Central memory CD8-positive, alpha-beta T cell (primary cell): ENCODE measurements around the gene MAPK14.
"Not testable (repeated sequence)": the region's sequence is repeated elsewhere in the genome, so short reads cannot be mapped to it uniquely, and the experiment has no call there.

ENCODE experiments used
- ATAC-seq: fragments of 150-1000 bp; cut with Tn5 transposase; replicated peaks from 2 replicates; pipeline ENCODE4 v1.10.0; 2022; ENCODE audit warnings: mild to moderate bottlenecking, moderate FRiP score, moderate number of reproducible peaks; ENCODE audit not compliant: poor library complexity, severe bottlenecking; ENCODE audit errors: extremely low read depth
- DNase-seq, 2 donors: peaks; one replicate each; pipeline ENCODE4 v3.0.0; 2021; ENCODE audit warnings: low spot score in 2 of 2
- H3K27ac Mint-ChIP-seq: one replicate; pipeline ENCODE4 v1.8.0; 2022; ENCODE audit warnings: low read depth, mild to moderate bottlenecking, moderate library complexity, mixed read lengths
- H3K27me3 Mint-ChIP-seq: one replicate; pipeline ENCODE4 v1.8.0; 2022; ENCODE audit warnings: mixed read lengths
- H3K36me3 Mint-ChIP-seq: one replicate; pipeline ENCODE4 v1.8.0; 2022; ENCODE audit warnings: mild to moderate bottlenecking, moderate library complexity, mixed read lengths; ENCODE audit not compliant: insufficient read depth
- H3K4me1 Mint-ChIP-seq: one replicate; pipeline ENCODE4 v1.8.0; 2022; ENCODE audit warnings: mixed read lengths
- H3K4me3 Mint-ChIP-seq: one replicate; pipeline ENCODE4 v1.8.0; 2022; ENCODE audit warnings: mild to moderate bottlenecking, moderate library complexity, mixed read lengths
- H3K9me3 Mint-ChIP-seq: one replicate; pipeline ENCODE4 v1.8.0; 2022; ENCODE audit warnings: mixed read lengths

MAPK14 gene

GRCh38 chr6:36076178-36077063 lies 48.8 kb downstream of the MAPK14 start:
- DNase-seq (no peak), ATAC-seq (no peak)
- Mint-ChIP-seq H3K36me3 (peaks cover 32% of the 10 kb centered on the region), H3K4me3 (no peak overlapping the region), H3K4me1 (peaks cover 34% of the 10 kb centered on the region), H3K27me3 (no peaks in the 10 kb centered on the region), H3K9me3 (no peaks in the 10 kb centered on the region), H3K27ac (no peak overlapping the region)

GRCh38 chr6:36078159-36078558 lies 50.6 kb downstream of the MAPK14 start:
- H3K9me3 Mint-ChIP-seq = no peaks in the 10 kb centered on the region
- no peaks in the 10 kb centered on the region for H3K27me3 Mint-ChIP-seq
- no peak for ATAC-seq
- no peak for DNase-seq
- peaks cover 27% of the 10 kb centered on the region for H3K4me1 Mint-ChIP-seq
- no peak overlapping the region for H3K27ac Mint-ChIP-seq
- no peak overlapping the region for H3K4me3 Mint-ChIP-seq
- peaks cover 37% of the 10 kb centered on the region for H3K36me3 Mint-ChIP-seq

- Mint-ChIP-seq H3K9me3 (no peaks in the 10 kb centered on the region), H3K4me3 (no peak overlapping the region), H3K4me1 (peaks cover 19% of the 10 kb centered on the region), H3K27me3 (no peaks in the 10 kb centered on the region), H3K27ac (no peak overlapping the region), H3K36me3 (peaks cover 39% of the 10 kb centered on the region)
- ATAC-seq (no peak), DNase-seq (no peak)
Measured at GRCh38 chr6:36079601-36080000, 52.0 kb downstream of the MAPK14 start.

GRCh38 chr6:36082318-36082717 lies 54.7 kb downstream of the MAPK14 start:
- H3K9me3 Mint-ChIP-seq = no peaks in the 10 kb centered on the region
- H3K4me3 Mint-ChIP-seq = no peak overlapping the region
- peaks cover 37% of the 10 kb centered on the region for H3K36me3 Mint-ChIP-seq
- DNase-seq = no peak
- H3K27me3 Mint-ChIP-seq = no peaks in the 10 kb centered on the region
- no peak overlapping the region for H3K27ac Mint-ChIP-seq
- no peak for ATAC-seq
- H3K4me1 Mint-ChIP-seq = peaks cover 25% of the 10 kb centered on the region

- peaks cover 35% of the 10 kb centered on the region for H3K36me3 Mint-ChIP-seq
- no peak for ATAC-seq
- no peak for DNase-seq
- peak overlapping the region; percentile 14 for H3K27ac Mint-ChIP-seq
- no peaks in the 10 kb centered on the region for H3K9me3 Mint-ChIP-seq
- peaks cover 30% of the 10 kb centered on the region for H3K4me1 Mint-ChIP-seq
- no peak overlapping the region for H3K4me3 Mint-ChIP-seq
- H3K27me3 Mint-ChIP-seq = no peaks in the 10 kb centered on the region
Measured at GRCh38 chr6:36083446-36083845, 55.8 kb downstream of the MAPK14 start.

GRCh38 chr6:36088204-36088603 lies 60.6 kb downstream of the MAPK14 start:
- peak overlapping the region; percentile 67 for H3K27ac Mint-ChIP-seq
- not testable (repeated sequence) for H3K9me3 Mint-ChIP-seq, ATAC-seq

DNA sequence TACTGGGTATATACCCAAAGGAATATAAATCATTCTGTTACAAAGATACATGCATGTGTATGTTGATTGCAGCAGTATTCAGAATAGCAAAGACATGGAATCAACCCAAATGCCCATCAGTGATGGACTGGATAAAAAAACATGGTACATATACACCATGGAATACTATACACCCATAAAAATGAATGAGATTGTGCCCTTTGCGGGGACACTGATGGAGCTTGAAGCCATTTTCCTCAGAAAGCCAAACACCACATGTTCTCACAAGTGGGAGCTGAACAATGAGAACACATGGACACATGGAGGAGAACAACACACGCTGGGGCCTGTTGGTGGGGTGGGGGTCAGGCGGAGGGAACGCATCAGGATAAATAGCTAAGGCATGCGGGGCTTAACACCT lies 61.4 kb downstream of the MAPK14 start:
- Mint-ChIP-seq H3K27ac (no peak overlapping the region), H3K4me1 (peaks cover 19% of the 10 kb centered on the region), H3K9me3 (no peaks in the 10 kb centered on the region), H3K27me3 (no peaks in the 10 kb centered on the region), H3K36me3 (peaks cover 14% of the 10 kb centered on the region), H3K4me3 (no peak overlapping the region)
- DNase-seq = no peak
- ATAC-seq = no peak

More at GRCh38 chr6:36088204-36088603, 60.6 kb downstream of the MAPK14 start:
- not testable (repeated sequence) for DNase-seq, H3K4me3 Mint-ChIP-seq, H3K27me3 Mint-ChIP-seq
- Mint-ChIP-seq H3K4me1 (peaks cover 19% of the 10 kb centered on the region), H3K36me3 (peaks cover 18% of the 10 kb centered on the region)

GRCh38 chr6:36094238-36094637 lies 66.6 kb downstream of the MAPK14 start:
- H3K4me1 Mint-ChIP-seq = peaks cover 22% of the 10 kb centered on the region
- H3K9me3 Mint-ChIP-seq = no peaks in the 10 kb centered on the region
- H3K27me3 Mint-ChIP-seq = no peaks in the 10 kb centered on the region
- no peak overlapping the region for H3K4me3 Mint-ChIP-seq
- H3K27ac Mint-ChIP-seq = no peak overlapping the region
- ATAC-seq (no peak), DNase-seq (no peak)
- H3K36me3 Mint-ChIP-seq = peaks cover 16% of the 10 kb centered on the region

GRCh38 chr6:36094753-36095496 lies 67.3 kb downstream of the MAPK14 start:
- Mint-ChIP-seq H3K9me3 (no peaks in the 10 kb centered on the region), H3K4me1 (peaks cover 29% of the 10 kb centered on the region), H3K27me3 (no peaks in the 10 kb centered on the region), H3K36me3 (peaks cover 17% of the 10 kb centered on the region), H3K27ac (peak overlapping the region; percentile 14), H3K4me3 (no peak overlapping the region)
- peak; percentile 65 to 71 for DNase-seq
- ATAC-seq = peak; percentile 48

DNA sequence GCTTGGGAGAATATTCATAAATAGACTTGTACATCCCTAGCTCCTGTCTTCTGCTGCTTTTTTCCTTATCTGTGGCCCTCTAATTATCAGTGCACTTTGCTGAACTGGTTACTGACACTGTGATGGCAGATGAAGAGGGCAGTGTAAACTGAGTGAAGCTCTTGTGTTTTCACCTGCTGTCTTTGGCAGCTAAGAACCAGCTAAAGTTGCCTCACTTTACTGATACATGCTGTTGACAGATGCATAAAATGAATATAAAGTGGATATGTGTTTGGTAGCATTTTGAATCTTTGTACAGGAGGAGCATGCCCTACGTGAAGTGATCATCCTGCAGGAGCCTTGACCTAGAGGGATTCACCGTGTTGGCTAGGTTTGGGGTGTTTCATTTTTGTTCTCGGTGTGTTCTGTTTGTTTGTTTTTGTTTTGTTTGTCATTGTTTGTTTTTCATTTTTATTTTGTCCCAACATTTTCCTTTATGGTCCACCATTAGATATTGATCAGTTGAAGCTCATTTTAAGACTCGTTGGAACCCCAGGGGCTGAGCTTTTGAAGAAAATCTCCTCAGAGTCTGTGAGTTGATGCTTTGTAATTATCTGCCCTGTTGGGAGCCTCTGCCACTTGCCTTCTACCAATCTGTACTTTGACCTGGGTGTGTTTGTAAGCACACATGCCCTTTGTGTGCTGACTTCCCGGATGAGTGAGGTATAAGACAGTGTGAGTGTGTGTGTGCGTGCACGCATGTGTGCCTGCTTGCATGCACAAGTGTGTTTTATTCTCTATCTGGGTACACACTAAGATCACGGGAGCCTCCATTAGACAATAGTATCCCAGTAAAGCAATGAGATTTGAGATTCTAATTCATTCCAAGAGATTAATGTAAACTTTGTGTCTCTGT lies 68.1 kb downstream of the MAPK14 start:
- Mint-ChIP-seq H3K4me3 (no peak overlapping the region), H3K4me1 (peaks cover 36% of the 10 kb centered on the region), H3K36me3 (peaks cover 17% of the 10 kb centered on the region), H3K27me3 (no peaks in the 10 kb centered on the region), H3K27ac (peak overlapping the region; percentile 14), H3K9me3 (no peaks in the 10 kb centered on the region)
- DNase-seq = no peak
- no peak for ATAC-seq

GRCh38 chr6:36098253-36098919 lies 70.8 kb downstream of the MAPK14 start:
- peaks cover 9% of the 10 kb centered on the region for H3K36me3 Mint-ChIP-seq
- H3K4me1 Mint-ChIP-seq = peaks cover 46% of the 10 kb centered on the region
- DNase-seq (no peak), ATAC-seq (no peak)
- peak overlapping the region; percentile 35 for H3K27ac Mint-ChIP-seq
- no peak overlapping the region for H3K4me3 Mint-ChIP-seq
- no peaks in the 10 kb centered on the region for H3K9me3 Mint-ChIP-seq
- no peaks in the 10 kb centered on the region for H3K27me3 Mint-ChIP-seq
